GM12891 (cell line): ENCODE results near the gene IFI16.

Experiments
- PAX5 ChIP-seq: IDR thresholded peaks from 2 replicates; pipeline ENCODE4 v1.6.1; 2011; ENCODE audit warnings: low read length, moderate library complexity, mild to moderate bottlenecking; ENCODE audit not compliant: insufficient read depth, severe bottlenecking
- POLR2A ChIP-seq: IDR thresholded peaks from 2 replicates; pipeline ENCODE4 v1.6.1; 2011; ENCODE audit warnings: low read depth, low read length, control low read depth
- POLR2AphosphoS5 ChIP-seq: IDR thresholded peaks from 2 replicates; pipeline ENCODE4 v1.6.1; 2011; ENCODE audit warnings: low read depth, low read length, control low read depth
- POU2F2 ChIP-seq: IDR thresholded peaks from 2 replicates; pipeline ENCODE4 v1.6.1; 2011; ENCODE audit warnings: low read depth, mild to moderate bottlenecking, control low read depth, low read length, moderate library complexity
- SPI1 ChIP-seq: IDR thresholded peaks from 2 replicates; pipeline ENCODE4 v1.6.1; 2011; ENCODE audit warnings: low read depth, low read length, control low read depth
- TAF1 ChIP-seq: IDR thresholded peaks from 2 replicates; pipeline ENCODE4 v1.6.1; 2011; ENCODE audit warnings: low read depth, low read length, control low read depth

- TF ChIP-seq POLR2A, result no peak
- no peak for TF ChIP-seq TAF1
- TF ChIP-seq SPI1, result no peak
- no peak for TF ChIP-seq PAX5
- TF ChIP-seq POLR2AphosphoS5, result no peak
- TF ChIP-seq POU2F2, result no peak
Measured at GRCh38 chr1:159000625-159001024, 9.1 kb upstream of the IFI16 start.
